ENCODE results near the gene CNTN4.

The CNTN4 gene

GRCh38 chr3:2204054-2204453, 105.4 kb downstream of the CNTN4 start:
- H3K4me1 ChIP-seq (ENCODE audit: control insufficient read depth, insufficient read depth, low read length, poor library complexity, severe bottlenecking) = no peaks in the 10 kb centered on the region
- no peak overlapping the region for H3K4me3 ChIP-seq (ENCODE audit: extremely low read depth, insufficient read depth, low read length, poor library complexity, severe bottlenecking)
- H3K27ac ChIP-seq (ENCODE audit: low read depth, low read length, severe bottlenecking) = no peak overlapping the region
- H3K9me3 ChIP-seq (ENCODE audit: control insufficient read depth, low read length) = no peaks in the 10 kb centered on the region
- no peaks in the 10 kb centered on the region for H3K36me3 ChIP-seq (ENCODE audit: control insufficient read depth, insufficient read depth, low read length)
- WGBS, 2 experiments (ENCODE audit: insufficient coverage in 2 of 2) = no CpG with 5 or more reads among the region's 1 CpG

DNA sequence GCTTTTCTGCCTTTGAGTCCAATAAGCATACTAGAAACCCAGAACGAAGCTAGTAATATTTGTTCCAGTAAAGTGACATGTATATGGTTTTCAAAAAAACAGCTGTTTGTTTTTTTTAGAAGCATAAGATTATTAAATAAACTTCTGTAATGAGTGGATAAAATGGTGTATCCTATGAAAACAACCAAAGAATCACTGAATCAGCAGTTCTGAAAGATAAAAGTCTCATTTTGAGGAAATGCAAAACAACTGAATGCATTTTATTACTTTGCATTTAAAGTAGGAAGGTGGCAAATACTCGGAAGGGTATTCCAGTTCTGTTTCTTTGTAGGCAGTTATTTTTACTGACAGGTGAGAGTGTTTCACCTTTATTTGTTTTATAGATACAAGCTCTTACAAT, 107.0 kb downstream of the CNTN4 start:
- Histone ChIP-seq H3K4me1 (ENCODE audit: control insufficient read depth, insufficient read depth, low read length, poor library complexity, severe bottlenecking) (no peaks in the 10 kb centered on the region), H3K4me3 (ENCODE audit: extremely low read depth, insufficient read depth, low read length, poor library complexity, severe bottlenecking) (no peak overlapping the region), H3K36me3 (ENCODE audit: control insufficient read depth, insufficient read depth, low read length) (no peaks in the 10 kb centered on the region), H3K9me3 (ENCODE audit: control insufficient read depth, low read length) (no peaks in the 10 kb centered on the region), H3K27ac (ENCODE audit: low read depth, low read length, severe bottlenecking) (no peak overlapping the region)
- WGBS, 2 experiments (ENCODE audit: insufficient coverage in 2 of 2) = no CpG with 5 or more reads among the region's 2 CpGs

DNA sequence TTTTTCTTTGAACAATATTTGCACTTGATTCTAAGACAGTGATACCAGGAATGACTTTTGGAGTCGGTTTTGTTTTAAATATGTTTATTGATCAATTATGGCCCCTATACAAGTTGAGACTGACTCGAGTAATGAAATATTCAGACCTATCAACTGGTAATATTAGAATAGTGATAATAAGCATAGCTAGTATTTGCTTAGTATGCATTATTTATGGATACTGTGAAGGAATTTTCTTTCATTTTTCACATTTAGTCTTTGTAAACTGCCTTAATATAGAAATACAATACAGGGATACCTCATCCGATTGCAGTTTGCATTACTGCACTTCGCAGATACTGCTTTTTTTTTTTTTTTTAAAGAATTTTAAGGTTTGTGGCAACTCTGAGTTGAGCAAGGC, 107.9 kb downstream of the CNTN4 start:
- no peaks in the 10 kb centered on the region for H3K4me1 ChIP-seq (ENCODE audit: control insufficient read depth, insufficient read depth, low read length, poor library complexity, severe bottlenecking)
- H3K36me3 ChIP-seq (ENCODE audit: control insufficient read depth, insufficient read depth, low read length) = no peaks in the 10 kb centered on the region
- WGBS, 2 experiments (ENCODE audit: insufficient coverage in 2 of 2) = 60% methylated on average over 1 of the region's 4 CpGs; no CpG with 5 or more reads in 1 of the 2 experiments
- no peak overlapping the region for H3K27ac ChIP-seq (ENCODE audit: low read depth, low read length, severe bottlenecking)
- no peaks in the 10 kb centered on the region for H3K9me3 ChIP-seq (ENCODE audit: control insufficient read depth, low read length)
- H3K4me3 ChIP-seq (ENCODE audit: extremely low read depth, insufficient read depth, low read length, poor library complexity, severe bottlenecking) = no peak overlapping the region

- Histone ChIP-seq H3K9me3 (ENCODE audit: control insufficient read depth, low read length) (no peaks in the 10 kb centered on the region), H3K27ac (ENCODE audit: low read depth, low read length, severe bottlenecking) (no peak overlapping the region)
- WGBS, 2 experiments (ENCODE audit: insufficient coverage in 2 of 2) = no CpG with 5 or more reads among the region's 2 CpGs
Measured at GRCh38 chr3:2211568-2211967, 112.9 kb downstream of the CNTN4 start.

GRCh38 chr3:2212206-2212605, 113.5 kb downstream of the CNTN4 start:
- no peak overlapping the region for H3K27ac ChIP-seq (ENCODE audit: low read depth, low read length, severe bottlenecking)
- no peaks in the 10 kb centered on the region for H3K9me3 ChIP-seq (ENCODE audit: control insufficient read depth, low read length)
- no peaks in the 10 kb centered on the region for H3K36me3 ChIP-seq (ENCODE audit: control insufficient read depth, insufficient read depth, low read length)
- no peak overlapping the region for H3K4me3 ChIP-seq (ENCODE audit: extremely low read depth, insufficient read depth, low read length, poor library complexity, severe bottlenecking)
- WGBS, 2 experiments (ENCODE audit: insufficient coverage in 2 of 2) = 62 to 81% methylated on average over 2 to 3 of the region's 3 CpGs
- no peaks in the 10 kb centered on the region for H3K4me1 ChIP-seq (ENCODE audit: control insufficient read depth, insufficient read depth, low read length, poor library complexity, severe bottlenecking)

More at GRCh38 chr3:2211568-2211967, 112.9 kb downstream of the CNTN4 start:
- no peaks in the 10 kb centered on the region for H3K36me3 ChIP-seq (ENCODE audit: control insufficient read depth, insufficient read depth, low read length)
- H3K4me3 ChIP-seq (ENCODE audit: extremely low read depth, insufficient read depth, low read length, poor library complexity, severe bottlenecking) = no peak overlapping the region
- no peaks in the 10 kb centered on the region for H3K4me1 ChIP-seq (ENCODE audit: control insufficient read depth, insufficient read depth, low read length, poor library complexity, severe bottlenecking)

- no CpG with 5 or more reads among the region's 4 CpGs for WGBS, 2 experiments (ENCODE audit: insufficient coverage in 2 of 2)
- Histone ChIP-seq H3K27ac (ENCODE audit: low read depth, low read length, severe bottlenecking) (no peak overlapping the region), H3K4me1 (ENCODE audit: control insufficient read depth, insufficient read depth, low read length, poor library complexity, severe bottlenecking) (peaks cover 17% of the 10 kb centered on the region), H3K4me3 (ENCODE audit: extremely low read depth, insufficient read depth, low read length, poor library complexity, severe bottlenecking) (no peak overlapping the region), H3K36me3 (ENCODE audit: control insufficient read depth, insufficient read depth, low read length) (no peaks in the 10 kb centered on the region), H3K9me3 (ENCODE audit: control insufficient read depth, low read length) (peaks cover 5% of the 10 kb centered on the region)
Measured at GRCh38 chr3:2218375-2218774, 119.7 kb downstream of the CNTN4 start.

- Histone ChIP-seq H3K4me1 (ENCODE audit: control insufficient read depth, insufficient read depth, low read length, poor library complexity, severe bottlenecking) (peaks cover 17% of the 10 kb centered on the region), H3K9me3 (ENCODE audit: control insufficient read depth, low read length) (peaks cover 5% of the 10 kb centered on the region), H3K4me3 (ENCODE audit: extremely low read depth, insufficient read depth, low read length, poor library complexity, severe bottlenecking) (no peak overlapping the region), H3K27ac (ENCODE audit: low read depth, low read length, severe bottlenecking) (no peak overlapping the region), H3K36me3 (ENCODE audit: control insufficient read depth, insufficient read depth, low read length) (no peaks in the 10 kb centered on the region)
- WGBS, 2 experiments (ENCODE audit: insufficient coverage in 2 of 2) = no CpG with 5 or more reads among the region's 2 CpGs
Measured at GRCh38 chr3:2218816-2219215, 120.2 kb downstream of the CNTN4 start.

DNA sequence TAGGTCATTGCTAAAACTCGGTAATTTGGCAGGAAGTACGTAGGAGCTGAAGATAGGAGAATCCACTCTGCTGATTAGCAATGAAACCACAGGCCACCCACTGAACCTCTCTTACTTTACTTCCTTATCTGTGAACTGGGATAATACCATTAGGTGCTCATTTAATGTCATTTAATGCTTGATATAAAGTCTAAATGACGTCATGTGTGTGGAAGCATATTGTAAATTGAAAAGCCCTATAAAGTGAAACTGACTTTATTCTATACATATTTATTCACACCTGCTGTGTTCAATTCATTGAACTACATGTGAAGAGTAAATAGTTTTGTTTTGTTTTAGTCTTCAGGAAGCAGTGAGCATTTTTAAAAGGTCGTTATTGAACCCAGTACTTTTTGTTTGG, 137.5 kb downstream of the CNTN4 start:
- H3K36me3 ChIP-seq (ENCODE audit: control insufficient read depth, insufficient read depth, low read length) = no peaks in the 10 kb centered on the region
- no peaks in the 10 kb centered on the region for H3K4me1 ChIP-seq (ENCODE audit: control insufficient read depth, insufficient read depth, low read length, poor library complexity, severe bottlenecking)
- WGBS, 2 experiments (ENCODE audit: insufficient coverage in 2 of 2) = 60% methylated on average over 1 of the region's 4 CpGs
- no peaks in the 10 kb centered on the region for H3K9me3 ChIP-seq (ENCODE audit: control insufficient read depth, low read length)
- no peak overlapping the region for H3K4me3 ChIP-seq (ENCODE audit: extremely low read depth, insufficient read depth, low read length, poor library complexity, severe bottlenecking)
- H3K27ac ChIP-seq (ENCODE audit: low read depth, low read length, severe bottlenecking) = no peak overlapping the region

DNA sequence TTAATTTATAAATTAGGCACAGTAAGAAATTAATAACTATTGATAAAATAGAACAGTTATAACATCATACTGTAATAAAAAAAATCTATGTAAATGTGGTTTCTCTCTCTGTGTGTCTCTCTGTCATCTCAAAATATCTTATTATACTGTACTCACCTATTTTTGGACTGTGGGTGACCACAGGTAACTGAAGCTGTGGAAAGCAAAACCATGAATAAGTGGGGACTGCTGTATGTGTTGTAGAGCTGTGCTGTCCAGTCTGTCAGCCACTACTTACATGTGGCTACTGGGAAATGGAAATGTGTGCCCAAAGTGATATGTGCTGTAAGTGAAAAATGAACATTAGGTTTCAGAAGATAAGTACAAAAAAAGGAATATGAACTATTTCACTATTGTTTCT, 145.5 kb downstream of the CNTN4 start:
- Histone ChIP-seq H3K27ac (ENCODE audit: low read depth, low read length, severe bottlenecking) (no peak overlapping the region), H3K9me3 (ENCODE audit: control insufficient read depth, low read length) (peaks cover 3% of the 10 kb centered on the region)

DNA sequence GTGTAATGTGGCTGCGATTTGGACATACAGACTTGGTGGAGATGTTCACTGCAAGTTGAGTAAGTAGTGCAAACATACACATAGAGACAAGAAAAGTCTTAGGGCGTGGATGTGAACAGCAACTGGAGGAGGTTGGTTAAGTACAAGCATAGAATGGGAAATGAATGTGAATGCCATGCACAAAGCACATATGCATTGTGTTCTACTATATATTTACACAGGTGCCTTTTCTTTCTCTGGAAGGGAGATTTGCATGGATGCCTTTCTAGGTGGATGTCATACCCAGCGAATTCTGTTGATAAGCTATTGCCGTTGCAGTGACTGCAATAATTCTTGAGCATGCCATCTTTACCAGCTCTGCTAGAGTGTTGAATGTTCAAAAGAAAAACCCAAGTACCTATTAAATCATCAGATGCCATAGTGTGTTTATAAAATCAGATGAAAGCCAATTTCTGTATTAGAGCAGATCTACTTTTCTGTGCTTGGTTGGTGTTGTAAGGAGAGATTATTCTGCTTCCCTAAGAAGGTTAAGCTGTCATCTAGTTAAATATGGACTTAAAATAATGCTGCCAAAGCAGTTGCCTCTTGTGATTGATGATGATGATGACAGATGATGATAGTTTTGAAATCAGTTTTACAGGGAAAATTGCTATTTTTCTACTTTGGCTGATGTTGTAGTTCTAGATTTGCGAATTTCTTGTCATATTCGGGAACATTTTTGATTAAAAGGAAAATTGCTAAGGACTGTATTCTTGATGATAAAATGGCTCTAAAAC, 148.4 kb downstream of the CNTN4 start:
- Histone ChIP-seq H3K4me1 (ENCODE audit: control insufficient read depth, insufficient read depth, low read length, poor library complexity, severe bottlenecking) (no peaks in the 10 kb centered on the region), H3K9me3 (ENCODE audit: control insufficient read depth, low read length) (no peaks in the 10 kb centered on the region), H3K4me3 (ENCODE audit: extremely low read depth, insufficient read depth, low read length, poor library complexity, severe bottlenecking) (no peak overlapping the region), H3K36me3 (ENCODE audit: control insufficient read depth, insufficient read depth, low read length) (no peaks in the 10 kb centered on the region), H3K27ac (ENCODE audit: low read depth, low read length, severe bottlenecking) (no peak overlapping the region)
- 89 to 90% methylated on average over 1 to 4 of the region's 6 CpGs for WGBS, 2 experiments (ENCODE audit: insufficient coverage in 2 of 2)

More for the DNA sequence above, 145.5 kb downstream of the CNTN4 start:
- no peaks in the 10 kb centered on the region for H3K36me3 ChIP-seq (ENCODE audit: control insufficient read depth, insufficient read depth, low read length)
- no peaks in the 10 kb centered on the region for H3K4me1 ChIP-seq (ENCODE audit: control insufficient read depth, insufficient read depth, low read length, poor library complexity, severe bottlenecking)
- H3K4me3 ChIP-seq (ENCODE audit: extremely low read depth, insufficient read depth, low read length, poor library complexity, severe bottlenecking) = no peak overlapping the region

DNA sequence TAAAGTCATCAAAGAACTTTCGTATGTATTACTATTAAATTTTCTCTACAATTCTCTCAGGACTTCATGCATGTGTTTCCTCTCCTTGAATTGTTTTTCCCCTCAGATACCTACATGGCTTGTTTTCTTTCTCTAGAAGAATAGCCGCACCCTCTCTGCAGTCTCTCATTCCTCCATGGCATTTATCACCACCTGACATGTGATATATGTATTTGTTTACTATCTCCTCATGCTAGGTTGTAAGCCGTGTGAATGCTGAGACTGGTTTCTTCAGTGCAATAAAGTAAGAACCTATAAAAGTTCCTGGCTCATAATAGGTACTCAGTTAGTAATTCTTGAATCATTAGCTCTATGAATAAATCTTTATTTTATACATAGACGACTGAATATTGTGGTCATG, 149.2 kb downstream of the CNTN4 start:
- Histone ChIP-seq H3K4me1 (ENCODE audit: control insufficient read depth, insufficient read depth, low read length, poor library complexity, severe bottlenecking) (no peaks in the 10 kb centered on the region), H3K4me3 (ENCODE audit: extremely low read depth, insufficient read depth, low read length, poor library complexity, severe bottlenecking) (no peak overlapping the region), H3K9me3 (ENCODE audit: control insufficient read depth, low read length) (no peaks in the 10 kb centered on the region), H3K27ac (ENCODE audit: low read depth, low read length, severe bottlenecking) (no peak overlapping the region), H3K36me3 (ENCODE audit: control insufficient read depth, insufficient read depth, low read length) (no peaks in the 10 kb centered on the region)
- 88 to 100% methylated on average over 1 of the region's 4 CpGs for WGBS, 2 experiments (ENCODE audit: insufficient coverage in 2 of 2)
